OCI-M2 (cell line): ENCODE data around the gene PDE1A.

Experiments
- DNase-seq: peaks from one replicate; lab custom pipeline; 2025; ENCODE audit not compliant: unreplicated experiment; lab: John Stamatoyannopoulos, UW

The PDE1A gene

DNA sequence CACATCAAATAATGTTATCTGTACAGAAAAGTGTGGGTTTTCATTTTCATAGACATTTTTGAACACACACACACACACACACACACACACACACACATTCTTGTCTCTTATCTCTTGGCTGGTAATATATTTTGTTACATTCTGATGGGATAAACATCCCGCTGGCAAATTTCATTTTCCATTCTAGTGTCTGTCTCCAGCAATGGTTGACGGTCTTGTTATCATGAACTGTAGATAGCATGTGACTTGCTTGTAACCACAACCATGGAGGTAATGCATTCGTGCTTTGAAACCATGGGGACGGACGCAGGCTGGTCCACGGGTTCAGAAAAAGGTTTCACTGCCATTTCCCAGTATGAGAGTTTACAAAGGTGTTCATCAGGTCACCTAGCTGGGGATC, 284.8 kb downstream of the PDE1A start:
- DNase-seq = no peak

DNA sequence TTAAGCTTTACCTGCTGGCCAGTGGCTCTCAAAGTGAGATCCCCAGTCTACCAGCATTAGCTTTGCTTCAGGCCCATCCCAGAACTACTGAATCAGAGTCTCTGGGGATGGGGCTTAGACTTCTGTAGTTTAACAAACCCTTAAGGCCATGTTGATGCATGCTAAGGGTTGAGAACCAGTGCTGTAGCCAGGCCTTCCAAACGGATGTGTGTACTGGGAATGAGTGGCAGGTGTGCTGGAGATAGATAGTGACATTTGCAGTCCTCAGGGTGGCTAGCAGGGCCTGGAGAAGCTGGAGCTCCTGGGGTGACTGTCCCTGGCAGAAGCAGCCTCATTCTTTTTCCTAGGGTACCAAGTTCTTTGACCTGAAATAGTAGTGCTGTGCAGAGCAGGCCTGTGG, 292.6 kb downstream of the PDE1A start:
- no peak for DNase-seq

DNA sequence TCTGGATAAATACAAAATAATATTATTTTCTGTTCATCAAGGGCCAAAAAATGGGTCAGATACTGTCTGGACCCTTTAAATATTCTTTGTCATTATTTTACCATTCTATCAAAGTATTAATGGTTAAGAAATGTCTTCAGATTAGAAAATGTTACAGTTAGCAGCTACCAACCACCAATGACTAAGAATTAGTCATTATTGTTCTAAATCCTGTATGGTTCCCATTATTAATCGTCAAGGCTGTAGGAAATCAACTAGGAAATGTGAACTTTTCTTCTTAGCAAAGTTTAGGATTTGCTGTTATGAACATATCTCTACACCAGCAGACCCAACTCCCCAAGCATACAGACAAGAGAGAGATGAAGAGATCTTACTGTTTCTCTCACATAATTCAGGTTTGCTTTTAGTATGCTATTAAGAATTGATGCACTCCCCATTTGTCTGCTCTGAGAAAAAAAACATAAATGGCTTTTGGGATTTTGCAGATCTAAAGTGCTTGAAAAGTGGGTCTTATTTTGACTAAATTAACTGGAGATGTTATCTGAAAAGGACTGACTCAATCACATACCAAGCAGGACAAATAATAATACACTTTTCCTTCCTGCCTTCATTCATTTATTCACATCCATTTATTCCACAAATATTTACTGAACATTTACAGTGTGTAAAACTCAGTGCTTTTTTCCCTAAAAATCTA, 293.5 kb downstream of the PDE1A start:
- DNase-seq = no peak

DNA sequence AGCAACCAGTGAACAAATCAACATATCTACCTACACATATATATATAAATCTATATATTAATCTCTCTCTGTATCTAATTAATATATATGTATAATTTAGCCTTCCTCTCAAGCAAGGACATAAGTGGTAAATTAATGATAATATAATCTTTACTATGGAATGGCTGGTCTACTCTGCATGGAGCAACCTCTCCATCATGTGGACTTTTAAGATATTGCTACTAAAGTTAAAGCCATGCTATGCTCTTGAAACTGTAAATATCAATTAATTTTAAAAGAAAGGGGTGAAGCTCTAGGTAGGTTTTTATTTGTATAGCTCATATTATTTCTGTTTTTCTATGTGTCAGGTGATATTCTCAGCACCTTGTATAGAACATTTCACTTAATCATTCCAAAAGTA, 294.2 kb downstream of the PDE1A start:
- no peak for DNase-seq

DNA sequence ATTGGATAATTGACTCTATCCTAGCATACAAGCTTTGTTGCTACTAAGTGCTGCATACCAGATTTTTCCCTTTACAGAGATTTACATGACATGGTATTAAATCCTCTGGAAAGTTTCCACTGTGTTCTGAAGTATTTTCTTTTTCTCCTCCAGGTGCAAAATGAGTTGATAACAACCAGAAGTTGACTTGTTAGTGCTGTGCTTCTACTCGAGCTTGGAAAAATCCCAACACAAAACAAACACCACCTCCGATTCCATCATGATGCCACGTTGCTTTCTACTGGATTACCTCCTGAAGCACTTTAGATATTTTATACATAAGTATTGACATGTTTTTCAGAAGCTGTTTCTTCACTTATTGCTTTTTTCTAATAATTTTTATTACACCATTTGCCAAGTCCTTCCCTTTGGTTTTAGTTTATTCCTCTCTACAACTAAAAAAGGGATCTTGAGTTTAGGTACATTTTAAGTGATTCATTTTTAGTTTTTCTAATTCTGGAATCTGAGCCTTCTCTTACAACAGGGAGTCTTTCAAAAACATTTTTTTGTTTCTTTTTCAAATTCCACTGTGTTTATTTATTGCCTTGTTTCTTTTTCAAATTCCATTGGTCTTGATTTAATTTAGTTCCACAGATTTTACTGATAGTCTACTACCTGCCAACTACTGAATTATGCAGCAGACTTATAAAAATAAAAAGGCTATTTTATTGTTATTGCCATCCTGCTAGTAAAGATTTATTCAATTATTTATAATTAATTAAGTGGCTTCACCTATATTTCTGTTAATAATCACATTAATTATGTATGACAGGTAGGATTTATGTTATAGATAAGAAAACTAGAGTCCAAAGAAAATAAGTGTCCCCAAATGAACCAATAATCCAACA, 297.8 kb downstream of the PDE1A start:
- no peak for DNase-seq

DNA sequence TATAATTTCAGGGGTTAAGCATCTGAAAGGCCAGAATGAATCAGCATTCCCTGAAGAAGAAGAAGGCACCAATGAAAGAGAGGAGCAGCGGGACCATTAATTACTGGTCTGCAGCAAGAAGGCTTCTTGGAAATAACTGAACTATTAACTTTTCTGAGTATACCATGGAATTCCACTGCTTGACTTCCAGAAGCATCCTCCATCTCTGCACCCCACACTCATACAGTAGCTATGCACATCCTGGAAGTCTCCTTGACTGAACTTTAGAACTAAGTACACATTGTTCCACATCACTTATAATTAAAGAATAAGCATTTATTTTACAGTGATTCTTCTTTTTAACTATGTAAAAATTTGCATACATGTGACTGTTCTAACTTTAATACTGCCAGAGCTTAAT, 309.6 kb downstream of the PDE1A start:
- no peak for DNase-seq

DNA sequence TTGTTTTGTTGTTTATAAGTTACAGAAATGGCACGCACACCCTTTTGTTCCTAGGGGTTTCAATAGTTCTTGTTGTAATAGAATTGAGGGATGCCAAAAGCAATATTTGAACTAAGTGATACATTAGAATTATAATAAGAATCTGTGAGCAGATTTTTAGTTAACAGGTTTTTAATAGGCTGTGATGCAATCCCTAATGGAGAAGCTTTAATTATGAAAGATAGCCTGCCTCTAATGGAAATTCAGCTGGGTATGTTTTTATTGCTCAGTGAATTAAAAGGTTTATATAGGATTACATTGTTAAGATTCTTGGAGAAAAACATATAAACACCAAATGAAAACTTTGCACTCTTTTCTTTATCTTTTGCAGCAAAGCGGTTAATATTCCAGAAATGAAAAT, 310.1 kb downstream of the PDE1A start:
- DNase-seq = no peak

DNA sequence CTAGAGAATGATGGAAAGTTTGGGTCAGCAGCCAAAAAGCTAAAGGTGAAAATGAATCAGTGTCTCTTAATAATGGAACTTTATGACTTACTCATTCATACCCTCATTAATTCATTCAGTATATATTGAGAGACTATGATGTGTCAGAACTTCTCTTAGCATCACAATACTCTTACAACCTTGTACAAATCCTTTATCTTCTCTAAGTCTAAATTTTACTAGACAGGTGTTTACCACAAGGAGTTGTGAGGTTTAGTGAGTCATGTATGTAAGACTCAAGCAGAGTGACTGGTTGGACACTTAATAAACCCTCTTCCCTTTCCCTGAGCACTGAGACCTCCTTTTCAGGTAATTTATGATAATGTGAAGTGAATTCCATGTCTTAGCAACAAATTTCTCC, 311.6 kb downstream of the PDE1A start:
- no peak for DNase-seq

DNA sequence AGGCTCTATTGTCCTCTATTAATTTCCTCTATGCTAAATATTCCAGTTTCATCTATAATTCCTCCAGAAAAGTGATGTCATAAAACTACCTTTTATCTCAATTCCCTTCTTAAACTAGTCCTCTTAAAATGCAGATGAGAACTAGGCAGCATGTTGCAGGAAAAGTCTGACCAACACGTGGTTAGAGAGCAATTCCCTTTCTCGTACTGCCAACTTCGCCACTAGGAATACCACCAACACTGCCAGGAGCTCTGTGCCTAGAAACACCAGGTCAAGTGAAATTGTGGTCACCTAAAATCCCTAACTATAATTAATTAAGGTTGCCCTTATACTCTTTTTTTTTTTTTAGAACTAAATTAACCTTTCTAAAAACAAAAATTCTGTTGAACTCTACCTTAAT, 313.5 kb downstream of the PDE1A start:
- DNase-seq = no peak

DNA sequence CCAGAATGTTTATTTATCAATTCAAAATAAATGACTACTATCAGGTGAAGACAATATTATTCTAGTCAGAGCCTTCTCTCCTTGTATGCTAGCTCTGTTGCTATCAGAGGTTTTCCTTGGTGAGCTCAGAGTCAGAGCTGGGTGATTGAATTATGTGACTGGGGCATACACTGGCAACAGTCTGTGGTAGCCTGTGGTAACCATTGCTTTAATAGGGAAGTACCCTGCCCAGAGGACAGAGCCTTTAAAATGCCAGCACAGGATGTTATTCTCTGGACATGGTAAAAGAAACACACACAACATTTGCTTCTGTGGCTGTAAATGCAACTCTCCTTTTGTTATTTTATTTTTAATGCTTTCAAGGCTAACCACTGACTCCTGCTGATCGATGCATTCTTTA, 316.5 kb downstream of the PDE1A start:
- no peak for DNase-seq

DNA sequence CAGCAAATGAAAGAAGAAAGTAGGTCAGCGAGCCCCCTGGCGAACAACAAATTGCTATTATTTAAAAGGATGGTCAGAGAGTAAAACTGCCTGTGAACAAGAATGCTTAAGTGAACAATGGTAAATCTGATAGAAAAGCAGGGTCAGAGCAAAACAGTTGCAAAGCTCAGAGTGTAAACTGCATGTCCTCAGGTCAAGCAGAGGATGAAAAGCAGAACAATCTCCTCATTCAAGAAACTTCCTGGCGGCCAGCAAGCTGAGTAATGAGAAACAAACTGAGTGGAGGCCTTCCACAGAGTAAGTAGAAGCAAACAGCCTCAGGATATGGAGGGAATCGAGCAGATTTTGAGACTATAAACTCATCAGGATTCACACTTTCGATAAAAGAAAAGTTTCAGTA, 323.3 kb downstream of the PDE1A start:
- DNase-seq = no peak

DNA sequence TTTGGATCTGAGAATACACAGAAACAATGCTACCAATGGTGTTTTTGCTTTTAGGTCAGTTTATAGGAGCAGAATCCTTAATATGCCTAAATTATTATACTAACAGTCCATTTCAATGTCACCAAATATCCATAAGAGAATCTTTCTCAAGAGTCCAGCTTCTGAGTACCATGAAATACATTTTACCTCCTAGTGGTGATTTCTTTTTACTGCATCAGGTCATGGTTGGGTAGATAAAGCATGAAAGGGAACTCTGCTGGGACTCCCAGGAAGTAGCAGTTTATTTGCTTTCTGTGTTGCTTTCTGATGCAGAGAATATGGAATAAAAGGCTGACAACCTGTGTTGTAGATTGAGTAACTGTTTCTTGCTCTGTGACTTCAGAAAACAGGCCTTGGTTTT, 325.6 kb downstream of the PDE1A start:
- DNase-seq = no peak

DNA sequence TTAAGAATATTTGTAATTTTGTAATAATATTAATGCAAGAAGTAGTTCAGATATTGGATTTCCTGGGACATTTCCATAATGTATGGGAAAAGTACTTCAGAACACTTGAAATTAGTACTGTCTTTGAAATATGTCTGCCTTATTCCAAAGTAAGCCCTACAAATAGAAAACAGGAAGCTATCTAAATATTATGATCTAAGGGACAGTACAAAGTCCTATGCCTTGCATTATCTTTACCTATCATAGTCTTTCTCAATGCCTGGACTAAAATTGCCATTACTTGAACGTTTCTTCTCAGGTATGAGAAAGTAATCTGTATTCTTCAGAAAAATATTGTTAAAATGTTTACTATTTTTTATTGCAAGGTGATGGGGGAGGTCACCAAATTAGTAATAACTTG, 328.2 kb downstream of the PDE1A start:
- DNase-seq = no peak

DNA sequence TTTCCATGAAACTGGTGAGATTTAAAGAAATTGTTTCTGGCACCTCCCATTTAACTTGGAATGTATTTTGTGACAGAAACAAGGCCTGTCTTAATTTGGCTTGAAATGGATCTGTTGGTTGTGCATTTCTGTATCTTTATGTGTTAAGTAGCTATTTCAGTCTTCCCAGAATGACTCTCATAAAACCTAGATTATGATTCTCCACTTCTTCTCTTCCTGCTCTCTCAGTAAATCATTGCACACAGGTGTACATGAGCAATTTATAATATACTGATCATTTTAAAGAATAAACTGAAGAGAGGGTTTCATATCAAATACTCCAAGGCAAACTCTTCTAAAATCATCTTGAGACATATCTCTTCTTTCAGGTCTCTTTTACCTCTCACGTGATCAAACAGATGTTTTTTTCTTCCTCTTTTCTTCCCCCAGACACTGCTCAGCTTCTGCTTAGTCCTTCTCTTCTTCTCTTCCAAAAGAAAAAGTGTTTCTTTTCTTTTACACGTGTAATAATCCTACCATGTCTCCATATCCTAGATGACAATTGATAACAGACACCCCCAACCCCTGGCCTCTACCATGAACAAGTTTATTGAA, 329.2 kb downstream of the PDE1A start:
- DNase-seq = no peak

DNA sequence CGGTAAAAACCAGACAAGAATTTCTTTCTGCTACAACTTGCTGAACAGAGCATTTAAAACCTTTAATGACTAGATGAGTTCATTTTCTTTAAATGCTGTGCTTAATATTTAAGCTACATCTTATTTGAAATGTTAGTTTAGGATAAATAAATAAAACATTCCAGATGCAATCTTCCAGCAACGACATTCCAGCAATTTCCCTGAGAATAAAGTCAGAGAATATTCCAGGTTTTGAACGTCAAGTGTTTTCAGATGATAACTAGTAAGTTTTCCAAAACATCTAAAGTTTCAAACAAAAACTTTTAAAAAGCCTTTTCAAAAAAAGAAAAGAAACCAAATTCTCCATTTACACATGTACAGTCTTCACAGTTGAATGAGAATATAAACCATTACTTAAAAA, 336.4 kb downstream of the PDE1A start:
- no peak for DNase-seq
